GM18502 (cell line): ENCODE results near the gene FAM76B.
A peak's percentile ranks its signal among the peaks of the same experiment; 100 is the strongest.

Experiments used
- ATAC-seq: cut with Tn5 transposase; IDR thresholded peaks from one replicate; pipeline ENCODE4 v1.9.1; 2021; ENCODE audit warnings: mild to moderate bottlenecking; ENCODE audit not compliant: unreplicated experiment, poor library complexity

Gene FAM76B

GRCh38 chr11:95793116-95793515, 3.5 kb upstream of the FAM76B start:
- ATAC-seq: no peak

GRCh38 chr11:95792700-95793099, 3.1 kb upstream of the FAM76B start:
- no peak for ATAC-seq

GRCh38 chr11:95792200-95792599, 2.6 kb upstream of the FAM76B start:
- no peak for ATAC-seq

- no peak for ATAC-seq
Measured at GRCh38 chr11:95791709-95792033, 2.1 kb upstream of the FAM76B start.

- ATAC-seq: no peak
Measured at GRCh38 chr11:95790933-95791708, 1.5 kb upstream of the FAM76B start.

- peak; percentile 72 for ATAC-seq
Measured at GRCh38 chr11:95790123-95790932, 746 bp upstream of the FAM76B start, which contains the start of gene CEP57. TSS of gene CEP57 (plus strand) at chr11:95790498. CDS start at chr11:95790699, 201 bp downstream.

- peak; percentile 8 for ATAC-seq
Measured at GRCh38 chr11:95788921-95789505, 569 bp downstream of the FAM76B start.

GRCh38 chr11:95780544-95780943, 9.0 kb downstream of the FAM76B start:
- ATAC-seq: no peak

- peak; percentile 74 for ATAC-seq
Measured at GRCh38 chr11:95778699-95779098, 10.9 kb downstream of the FAM76B start.

GRCh38 chr11:95776859-95777258, 12.7 kb downstream of the FAM76B start:
- ATAC-seq: no peak

GRCh38 chr11:95768521-95768920, 21.1 kb downstream of the FAM76B start:
- no peak for ATAC-seq

GRCh38 chr11:95767498-95767897, 22.1 kb downstream of the FAM76B start:
- ATAC-seq: no peak

- no peak for ATAC-seq
Measured at GRCh38 chr11:95766701-95767100, 22.9 kb downstream of the FAM76B start.

- peak; percentile 72 for ATAC-seq
Measured at GRCh38 chr11:95764267-95764898, 25.2 kb downstream of the FAM76B start.

GRCh38 chr11:95762534-95762933, 27.0 kb downstream of the FAM76B start:
- ATAC-seq: no peak

GRCh38 chr11:95760941-95761340, 28.6 kb downstream of the FAM76B start:
- ATAC-seq: no peak

GRCh38 chr11:95751515-95751914, 38.1 kb downstream of the FAM76B start:
- ATAC-seq: no peak

GRCh38 chr11:95750101-95750500, 39.5 kb downstream of the FAM76B start:
- ATAC-seq: no peak

GRCh38 chr11:95739108-95739938, 50.3 kb downstream of the FAM76B start:
- ATAC-seq: no peak

GRCh38 chr11:95736809-95737208, 52.8 kb downstream of the FAM76B start:
- ATAC-seq: no peak
